ENCODE results near the gene DHODH. TPM values are rescaled to one million over a fixed set of nuclear protein-coding genes. Genes with fewer than 3 reads are reported as not detected.

The DHODH gene
- polyA plus RNA-seq, 1 donor from 2014 or later, result 3.8 TPM

DNA sequence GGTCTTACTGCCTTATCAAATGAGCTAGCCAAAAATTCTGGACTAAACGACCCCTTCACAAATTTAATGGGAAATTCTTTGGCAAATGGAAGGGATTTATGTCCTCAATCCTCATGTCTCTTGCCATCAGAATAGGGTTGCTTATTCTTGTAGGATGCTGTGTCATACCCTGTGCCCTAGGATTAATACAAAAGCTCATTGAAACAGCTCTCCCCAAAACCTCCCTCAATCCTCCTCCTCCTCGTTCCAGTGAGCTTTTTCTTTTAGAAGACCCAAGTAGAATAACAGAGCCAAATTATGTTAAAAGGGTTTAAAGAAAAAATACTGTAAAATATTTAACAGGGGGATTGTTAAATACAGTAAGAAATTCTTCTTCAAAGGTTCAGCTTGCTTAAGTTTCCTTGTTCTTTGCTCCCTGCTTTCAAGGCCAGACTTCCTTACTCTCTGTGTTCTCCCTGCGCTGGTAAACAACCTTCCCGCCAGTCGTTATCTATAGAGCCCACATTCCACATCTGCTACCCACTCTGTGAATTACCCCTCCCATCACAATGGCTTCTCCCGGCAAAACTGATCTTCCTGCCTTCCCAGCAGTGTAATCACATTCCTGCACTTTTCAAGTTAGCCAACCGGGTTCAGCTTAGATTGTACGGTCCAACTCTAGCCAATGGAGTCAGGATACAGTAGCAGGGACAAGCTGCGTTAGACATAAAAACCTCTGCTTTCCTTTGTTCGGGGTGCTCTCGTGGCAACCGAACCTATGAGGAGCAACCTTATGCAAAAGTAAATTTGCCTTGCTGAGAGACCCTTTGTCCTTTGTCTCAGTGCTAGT lies 64.2 kb downstream of the DHODH start:
- Histone ChIP-seq H4K20me1 (ENCODE audit: insufficient read depth) (no peaks in the 10 kb centered on the region), H3K9me2 (ENCODE audit: insufficient read depth, low read length) (no peaks in the 10 kb centered on the region), H3K9ac (ENCODE audit: low read length) (no peak overlapping the region), H3K27ac (ENCODE audit: low read length) (no peak overlapping the region), H3K4me2 (ENCODE audit: low read length) (no peak overlapping the region), H3F3A (ENCODE audit: insufficient read depth, low read length, poor library complexity, severe bottlenecking) (no peaks in the 10 kb centered on the region), H3K79me2 (replicated peaks; ENCODE audit: insufficient read depth, low read length) (no peaks in the 10 kb centered on the region), H3K4me3 (ENCODE audit: low read length) (no peak overlapping the region), H3K27me3 (ENCODE audit: insufficient read depth, low read depth, low read length) (no peaks in the 10 kb centered on the region), H3K9me3 (ENCODE audit: low read length) (no peaks in the 10 kb centered on the region), H3K36me3 (ENCODE audit: insufficient read depth, low read length) (no peaks in the 10 kb centered on the region), H2AFZ (ENCODE audit: low read depth, low read length) (no peak overlapping the region)
- TF ChIP-seq, protein P1, sequence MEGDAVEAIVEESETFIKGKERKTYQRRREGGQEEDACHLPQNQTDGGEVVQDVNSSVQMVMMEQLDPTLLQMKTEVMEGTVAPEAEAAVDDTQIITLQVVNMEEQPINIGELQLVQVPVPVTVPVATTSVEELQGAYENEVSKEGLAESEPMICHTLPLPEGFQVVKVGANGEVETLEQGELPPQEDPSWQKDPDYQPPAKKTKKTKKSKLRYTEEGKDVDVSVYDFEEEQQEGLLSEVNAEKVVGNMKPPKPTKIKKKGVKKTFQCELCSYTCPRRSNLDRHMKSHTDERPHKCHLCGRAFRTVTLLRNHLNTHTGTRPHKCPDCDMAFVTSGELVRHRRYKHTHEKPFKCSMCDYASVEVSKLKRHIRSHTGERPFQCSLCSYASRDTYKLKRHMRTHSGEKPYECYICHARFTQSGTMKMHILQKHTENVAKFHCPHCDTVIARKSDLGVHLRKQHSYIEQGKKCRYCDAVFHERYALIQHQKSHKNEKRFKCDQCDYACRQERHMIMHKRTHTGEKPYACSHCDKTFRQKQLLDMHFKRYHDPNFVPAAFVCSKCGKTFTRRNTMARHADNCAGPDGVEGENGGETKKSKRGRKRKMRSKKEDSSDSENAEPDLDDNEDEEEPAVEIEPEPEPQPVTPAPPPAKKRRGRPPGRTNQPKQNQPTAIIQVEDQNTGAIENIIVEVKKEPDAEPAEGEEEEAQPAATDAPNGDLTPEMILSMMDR (IDR thresholded peaks at IDR 0.05; ENCODE audit: poor library complexity, severe bottlenecking), result no peak
- TF ChIP-seq MXI1 (conservative IDR thresholded peaks at IDR 0.05; ENCODE audit: poor library complexity, severe bottlenecking) (no peak), POLR2AphosphoS5 (IDR thresholded peaks at IDR 0.05) (no peak), TAF1 (IDR thresholded peaks at IDR 0.05; ENCODE audit: low read depth) (no peak), EZH2 (IDR thresholded peaks at IDR 0.05; ENCODE audit: borderline replicate concordance, insufficient read depth, low read length, poor library complexity, severe bottlenecking) (no peak), RAD21 (conservative IDR thresholded peaks at IDR 0.05) (no peak), SMC3 (conservative IDR thresholded peaks at IDR 0.05; ENCODE audit: poor library complexity) (no peak)
- TF ChIP-seq, protein P2, sequence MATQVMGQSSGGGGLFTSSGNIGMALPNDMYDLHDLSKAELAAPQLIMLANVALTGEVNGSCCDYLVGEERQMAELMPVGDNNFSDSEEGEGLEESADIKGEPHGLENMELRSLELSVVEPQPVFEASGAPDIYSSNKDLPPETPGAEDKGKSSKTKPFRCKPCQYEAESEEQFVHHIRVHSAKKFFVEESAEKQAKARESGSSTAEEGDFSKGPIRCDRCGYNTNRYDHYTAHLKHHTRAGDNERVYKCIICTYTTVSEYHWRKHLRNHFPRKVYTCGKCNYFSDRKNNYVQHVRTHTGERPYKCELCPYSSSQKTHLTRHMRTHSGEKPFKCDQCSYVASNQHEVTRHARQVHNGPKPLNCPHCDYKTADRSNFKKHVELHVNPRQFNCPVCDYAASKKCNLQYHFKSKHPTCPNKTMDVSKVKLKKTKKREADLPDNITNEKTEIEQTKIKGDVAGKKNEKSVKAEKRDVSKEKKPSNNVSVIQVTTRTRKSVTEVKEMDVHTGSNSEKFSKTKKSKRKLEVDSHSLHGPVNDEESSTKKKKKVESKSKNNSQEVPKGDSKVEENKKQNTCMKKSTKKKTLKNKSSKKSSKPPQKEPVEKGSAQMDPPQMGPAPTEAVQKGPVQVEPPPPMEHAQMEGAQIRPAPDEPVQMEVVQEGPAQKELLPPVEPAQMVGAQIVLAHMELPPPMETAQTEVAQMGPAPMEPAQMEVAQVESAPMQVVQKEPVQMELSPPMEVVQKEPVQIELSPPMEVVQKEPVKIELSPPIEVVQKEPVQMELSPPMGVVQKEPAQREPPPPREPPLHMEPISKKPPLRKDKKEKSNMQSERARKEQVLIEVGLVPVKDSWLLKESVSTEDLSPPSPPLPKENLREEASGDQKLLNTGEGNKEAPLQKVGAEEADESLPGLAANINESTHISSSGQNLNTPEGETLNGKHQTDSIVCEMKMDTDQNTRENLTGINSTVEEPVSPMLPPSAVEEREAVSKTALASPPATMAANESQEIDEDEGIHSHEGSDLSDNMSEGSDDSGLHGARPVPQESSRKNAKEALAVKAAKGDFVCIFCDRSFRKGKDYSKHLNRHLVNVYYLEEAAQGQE (IDR thresholded peaks at IDR 0.05; ENCODE audit: borderline replicate concordance), result no peak

DNA sequence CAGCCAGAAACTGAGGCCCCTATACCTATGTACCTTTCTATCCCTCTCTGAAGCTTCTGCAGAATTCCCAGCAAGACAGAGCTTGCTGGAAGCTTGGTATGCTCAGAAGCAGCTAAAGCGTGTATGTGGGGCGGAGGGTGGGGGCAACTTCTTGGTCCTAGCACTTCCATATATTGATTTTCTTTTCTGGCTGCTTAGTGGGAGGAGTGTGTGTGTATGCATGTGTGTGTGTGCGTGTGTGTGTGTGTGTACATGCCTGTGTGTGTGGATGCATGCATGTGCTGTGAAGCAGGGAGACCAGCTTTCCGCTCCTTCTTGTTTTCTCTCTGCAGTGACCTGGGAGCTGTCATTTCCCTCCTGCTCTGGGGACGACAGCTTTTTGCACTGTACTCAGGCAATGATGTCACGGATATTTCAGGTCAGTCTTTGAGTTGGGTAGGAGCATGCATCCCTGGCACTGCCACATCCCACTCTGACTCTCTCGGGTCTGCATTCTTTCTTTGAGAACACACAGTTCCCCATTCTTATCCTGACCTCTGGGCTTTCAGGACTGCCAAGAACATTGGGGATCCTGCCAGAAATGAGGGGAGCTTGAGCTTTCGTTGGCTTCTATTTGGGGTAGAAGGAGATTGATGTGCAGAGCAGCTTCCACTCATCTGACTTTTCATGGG lies 65.2 kb downstream of the DHODH start:
- H3K9me3 ChIP-seq (ENCODE audit: low read length), result no peaks in the 10 kb centered on the region
- no peak overlapping the region for H3K4me3 ChIP-seq (ENCODE audit: low read length)
- no peak overlapping the region for H3K27ac ChIP-seq (ENCODE audit: low read length)
- TF ChIP-seq POLR2AphosphoS5 (IDR thresholded peaks at IDR 0.05), result no peak
- TF ChIP-seq RAD21 (conservative IDR thresholded peaks at IDR 0.05), result no peak
- TF ChIP-seq, protein P1 (IDR thresholded peaks at IDR 0.05; ENCODE audit: poor library complexity, severe bottlenecking), result no peak
- TF ChIP-seq, protein P2 (IDR thresholded peaks at IDR 0.05; ENCODE audit: borderline replicate concordance), result no peak
- no peak for TF ChIP-seq EP300 (conservative IDR thresholded peaks at IDR 0.05; ENCODE audit: poor library complexity, severe bottlenecking)
- no peak for TF ChIP-seq TAF1 (IDR thresholded peaks at IDR 0.05; ENCODE audit: low read depth)
- TF ChIP-seq EZH2 (IDR thresholded peaks at IDR 0.05; ENCODE audit: borderline replicate concordance, insufficient read depth, low read length, poor library complexity, severe bottlenecking), result no peak
- TF ChIP-seq MXI1 (conservative IDR thresholded peaks at IDR 0.05; ENCODE audit: poor library complexity, severe bottlenecking), result no peak
- no peak for TF ChIP-seq SMC3 (conservative IDR thresholded peaks at IDR 0.05; ENCODE audit: poor library complexity)
- no peaks in the 10 kb centered on the region for H3F3A ChIP-seq (ENCODE audit: insufficient read depth, low read length, poor library complexity, severe bottlenecking)
- H3K9ac ChIP-seq (ENCODE audit: low read length), result no peak overlapping the region
- no peaks in the 10 kb centered on the region for H3K27me3 ChIP-seq (ENCODE audit: insufficient read depth, low read depth, low read length)
- H3K9me2 ChIP-seq (ENCODE audit: insufficient read depth, low read length), result no peaks in the 10 kb centered on the region
- no peaks in the 10 kb centered on the region for H3K36me3 ChIP-seq (ENCODE audit: insufficient read depth, low read length)
- no peak overlapping the region for H2AFZ ChIP-seq (ENCODE audit: low read depth, low read length)
- no peak overlapping the region for H3K4me2 ChIP-seq (ENCODE audit: low read length)
- no peaks in the 10 kb centered on the region for H4K20me1 ChIP-seq (ENCODE audit: insufficient read depth)
- H3K79me2 ChIP-seq (replicated peaks; ENCODE audit: insufficient read depth, low read length), result no peaks in the 10 kb centered on the region
